K562 (cell line): ENCODE measurements around the gene PCDH18. TPM values are rescaled to one million over a fixed set of nuclear protein-coding genes. Genes with fewer than 3 reads are reported as not detected.

Experiments used
- ATAC-seq: fragments of 200-7000 bp; cut with Tn5 transposase; 3 replicates; pipeline ENCODE4 v1.9.1; 2020; ENCODE audit warnings: moderate library complexity
- BruUV-seq: library from RNA; stranded (reverse); fragments of 400-500 nt; replicated peaks from 2 replicates; lab custom pipeline; 2021; lab: Mats Ljungman, UMichigan
- CTCF ChIA-PET: fragments of 300-600 bp; formaldehyde crosslinking; extraction: SDS; loops from one replicate; lab custom pipeline; 2021; ENCODE audit warnings: low intra/inter-chr PET ratio; lab: Yijun Ruan, JAX
- POLR2A ChIA-PET: fragments of 300-600, 350-650 bp; sonication (Branson Sonifier 250); formaldehyde crosslinking; extraction: SDS; loops from one replicate; lab custom pipeline; 2021; ENCODE audit warnings: antibody characterized with exemption, inconsistent platforms; lab: Yijun Ruan, JAX
- DNase-seq, 4 experiments: peaks; one replicate each; pipeline versions ENCODE4 v3.0.0 to v3.0.0-alpha.2; 2011 to 2018; ENCODE audit warnings: low spot score in 3 of 4, mixed read lengths in 3 of 4; ENCODE audit errors: extremely low read depth in 1 of 4
- FAIRE-seq: peaks from 2 replicates; lab custom pipeline; 2011; peaks lifted over from hg19 to GRCh38; lab: Jason Lieb, UNC
- H2AFZ ChIP-seq: 2 replicates; pipeline ENCODE4 v1.6.0; 2011; ENCODE audit warnings: low read depth, low read length, control low read depth, inconsistent platforms
- H3K27ac ChIP-seq: fragments of 200-600 bp; 3 replicates; pipeline ENCODE4 v1.8.0; 2011; ENCODE audit warnings: low read depth, mild to moderate bottlenecking, control low read depth, inconsistent platforms, low read length, moderate library complexity, mixed read lengths; ENCODE audit errors: extremely low read depth
- H3K27me3 ChIP-seq, 2 experiments: fragments of 300-600 bp in 1 of 2; 2 replicates in 1 of 2; 3 replicates in 1 of 2; pipeline versions ENCODE4 v1.6.0 to v1.8.0; 2011; ENCODE audit warnings: inconsistent platforms in 2 of 2, low read length in 2 of 2, mild to moderate bottlenecking in 1 of 2, mixed read lengths in 1 of 2, moderate library complexity in 1 of 2; ENCODE audit not compliant: control insufficient read depth in 2 of 2, insufficient read depth in 2 of 2
- H3K36me3 ChIP-seq: fragments of 300-600 bp; 3 replicates; pipeline ENCODE4 v1.8.0; 2011; ENCODE audit warnings: mild to moderate bottlenecking, low read length, inconsistent platforms; ENCODE audit not compliant: control insufficient read depth, insufficient read depth
- H3K4me1 ChIP-seq, 2 experiments: fragments of 200-600 bp in 1 of 2; replicated peaks in 1 of 2; 2 replicates in 1 of 2; 3 replicates in 1 of 2; pipeline versions ENCODE4 v1.5.1 to v1.8.0; 2011; ENCODE audit warnings: inconsistent platforms in 2 of 2, low read length in 2 of 2, mild to moderate bottlenecking in 1 of 2, mixed read lengths in 1 of 2, moderate library complexity in 1 of 2; ENCODE audit not compliant: control insufficient read depth in 2 of 2, insufficient read depth in 2 of 2
- H3K4me2 ChIP-seq: 2 replicates; pipeline ENCODE4 v1.6.1; 2011; ENCODE audit warnings: low read length, control low read depth, inconsistent platforms, mixed read lengths; ENCODE audit not compliant: insufficient read depth
- H3K4me3 ChIP-seq: fragments of 200-600 bp; sonication (generic), shearing (Covaris generic); 2 replicates; pipeline ENCODE4 v1.5.1; 2016; ENCODE audit warnings: control low read depth, inconsistent platforms
- H3K79me2 ChIP-seq: fragments of 200-600 bp; 3 replicates; pipeline ENCODE4 v1.8.0; 2011; ENCODE audit warnings: low read length, inconsistent platforms; ENCODE audit not compliant: control insufficient read depth, insufficient read depth
- H3K9ac ChIP-seq, 2 experiments: 2 replicates each; pipeline versions ENCODE4 v1.6.0 to v1.6.1; 2011; ENCODE audit warnings: low read depth in 2 of 2, low read length in 2 of 2, control low read depth in 1 of 2, inconsistent platforms in 1 of 2, mild to moderate bottlenecking in 1 of 2, mixed read lengths in 1 of 2; ENCODE audit not compliant: insufficient read depth in 1 of 2
- H3K9me1 ChIP-seq: one replicate; pipeline ENCODE4 v1.6.0; 2011; ENCODE audit warnings: inconsistent platforms, mild to moderate bottlenecking, low read length, moderate library complexity; ENCODE audit not compliant: control insufficient read depth, insufficient read depth
- H3K9me3 ChIP-seq: replicated peaks from 2 replicates; pipeline ENCODE4 v1.5.1; 2011; ENCODE audit warnings: low read depth, low read length, inconsistent platforms; ENCODE audit not compliant: control insufficient read depth, insufficient read depth
- H4K20me1 ChIP-seq: replicated peaks from 2 replicates; pipeline ENCODE4 v1.6.1; 2011; ENCODE audit warnings: low read length, inconsistent platforms, mixed read lengths; ENCODE audit not compliant: control insufficient read depth, insufficient read depth
- EZH2 ChIP-seq: IDR thresholded peaks from 2 replicates; pipeline ENCODE4 v1.6.1; 2012; ENCODE audit warnings: low read depth, mild to moderate bottlenecking, inconsistent platforms, low read length, borderline replicate concordance
- FOXP1 ChIP-seq: sonication (generic); formaldehyde crosslinking; IDR thresholded peaks from 2 replicates; pipeline ENCODE4 v1.8.0; 2022; ENCODE audit warnings: mild to moderate bottlenecking, missing genetic modification reagents
- HCFC1 ChIP-seq: IDR thresholded peaks from 2 replicates; pipeline ENCODE4 v1.6.1; 2012; ENCODE audit warnings: low read depth, low read length, improper control_type of control experiment
- MEF2A ChIP-seq: IDR thresholded peaks from 2 replicates; pipeline ENCODE4 v1.6.1; 2011; ENCODE audit warnings: low read depth, mild to moderate bottlenecking, low read length, moderate library complexity; ENCODE audit not compliant: control insufficient read depth
- PRMT5 ChIP-seq: sonication (generic); formaldehyde crosslinking; IDR thresholded peaks from 2 replicates; pipeline ENCODE4 v1.5.0; 2020; ENCODE audit warnings: missing genetic modification reagents
- RFX7 ChIP-seq: fragments of 250-450 bp; sonication (Bioruptor Pico); IDR thresholded peaks from 2 replicates; pipeline ENCODE4 v1.5.1; 2021; ENCODE audit warnings: mild to moderate bottlenecking
- SIX5 ChIP-seq, 2 experiments: IDR thresholded peaks; 2 replicates each; pipeline ENCODE4 v1.6.1; 2011; ENCODE audit warnings: low read length in 2 of 2, borderline replicate concordance in 1 of 2, low read depth in 1 of 2, mild to moderate bottlenecking in 1 of 2, moderate library complexity in 1 of 2; ENCODE audit not compliant: insufficient read depth in 1 of 2
- ZNF121 ChIP-seq: sonication (generic); formaldehyde crosslinking; conservative IDR thresholded peaks from 2 replicates; pipeline ENCODE4 v1.8.0; 2022; ENCODE audit warnings: missing genetic modification reagents
- ZNF23 ChIP-seq: fragments of 250-450 bp; sonication (Bioruptor Pico); IDR thresholded peaks from 2 replicates; pipeline ENCODE4 v1.4.0; 2020; ENCODE audit warnings: mild to moderate bottlenecking
- WGBS: fragments of 100-300 bp; shearing (Covaris generic); methylation state at CpG from one replicate; pipeline ENCODE4 v1.1.6; 2016; ENCODE audit warnings: low coverage, mixed read lengths; ENCODE audit not compliant: insufficient coverage; ENCODE audit errors: missing lambda C conversion rate; 5-methylcytosine and 5-hydroxymethylcytosine counted together
- in situ Hi-C: fragments of 300-500 bp; cut with MboI; formaldehyde crosslinking; loops from 4 replicates; pipeline ENCODE4 v1.15.0; 2018; ENCODE audit warnings: inconsistent platforms, mixed read lengths
- intact Hi-C: fragments of 100-400 bp; cut with micrococcal nuclease; formaldehyde crosslinking; loops from 2 replicates; pipeline ENCODE4 v1.14.2; 2022
- polyA plus RNA-seq, 8 experiments: library from polyadenylated mRNA; depleted of rRNA in 4 of 8; stranded (reverse) in 5 of 8; unstranded in 3 of 8; fragments of >200 nt; fragmentation: Nextera tagmentation in 2 of 8; fragmentation: Illumina TruSeq in 1 of 8; extraction: Ambion mirVana in 2 of 8; extraction: Trizol in 1 of 8; gene quantifications; 2 replicates each; pipeline versions ENCODE4 v1.2.1 to v1.2.3, GENCODE V29; 2011 to 2014; ENCODE audit warnings: inconsistent platforms in 1 of 8, missing spikeins in 1 of 8
- total RNA-seq, 7 experiments: library from RNA; depleted of rRNA in 6 of 7; stranded (reverse); fragments of >200 nt in 6 of 7; fragmentation: Illumina TruSeq in 2 of 7; extraction: Trizol in 2 of 7; gene quantifications; 2 replicates each; pipeline versions ENCODE4 v1.2.1 to v1.2.3, GENCODE V29; 2011 to 2021; ENCODE audit warnings: low replicate concordance in 1 of 7
- TF ChIP-seq, protein P1 (sequence below): fragments of 450-650 bp; IDR thresholded peaks from 2 replicates; pipeline ENCODE4 v1.6.1; 2017; ENCODE audit warnings: antibody characterized with exemption
- TF ChIP-seq, protein P2 (sequence below): sonication (generic); formaldehyde crosslinking; IDR thresholded peaks from 2 replicates; pipeline ENCODE4 v1.8.1; 2023; ENCODE audit warnings: missing genetic modification reagents, mild to moderate bottlenecking, borderline replicate concordance
- TF ChIP-seq, protein P3 (sequence below): sonication (generic); formaldehyde crosslinking; IDR thresholded peaks from 2 replicates; pipeline ENCODE4 v1.8.0; 2022; ENCODE audit warnings: missing genetic modification reagents, mild to moderate bottlenecking, moderate library complexity, borderline replicate concordance

Gene PCDH18
- total and polyA plus RNA-seq, 9 of the 15 experiments (the other 6 are each of a cell fraction or from before 2014, with no cell fraction given): 0.04 to 0.09 TPM; not detected in 7

DNA sequence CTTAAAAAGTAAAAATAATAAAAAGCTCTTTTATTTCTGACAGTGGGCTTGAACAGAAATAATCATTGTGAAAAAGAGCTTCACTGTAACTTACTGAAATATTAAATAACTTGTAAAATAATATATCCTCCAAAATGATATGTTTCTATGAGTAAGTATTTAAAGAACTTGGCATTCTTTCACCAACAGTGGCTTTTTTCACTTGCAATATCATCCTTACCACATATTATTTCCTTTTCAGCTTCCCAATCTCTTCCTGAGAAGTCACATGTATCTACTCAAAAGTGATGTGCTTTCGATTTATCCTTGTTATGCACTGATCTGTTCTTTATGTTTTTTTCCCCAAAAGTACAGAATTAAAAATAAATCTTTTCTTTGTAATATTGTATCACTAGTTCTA is 2.2 kb upstream of the PCDH18 start:
- H3K4me1 ChIP-seq: no peaks in the 10 kb centered on the region
- DNase-seq: no peak
- H3K9me1 ChIP-seq: no peaks in the 10 kb centered on the region
- no peak for TF ChIP-seq FOXP1
- no peak for TF ChIP-seq HCFC1
- TF ChIP-seq, protein P1, sequence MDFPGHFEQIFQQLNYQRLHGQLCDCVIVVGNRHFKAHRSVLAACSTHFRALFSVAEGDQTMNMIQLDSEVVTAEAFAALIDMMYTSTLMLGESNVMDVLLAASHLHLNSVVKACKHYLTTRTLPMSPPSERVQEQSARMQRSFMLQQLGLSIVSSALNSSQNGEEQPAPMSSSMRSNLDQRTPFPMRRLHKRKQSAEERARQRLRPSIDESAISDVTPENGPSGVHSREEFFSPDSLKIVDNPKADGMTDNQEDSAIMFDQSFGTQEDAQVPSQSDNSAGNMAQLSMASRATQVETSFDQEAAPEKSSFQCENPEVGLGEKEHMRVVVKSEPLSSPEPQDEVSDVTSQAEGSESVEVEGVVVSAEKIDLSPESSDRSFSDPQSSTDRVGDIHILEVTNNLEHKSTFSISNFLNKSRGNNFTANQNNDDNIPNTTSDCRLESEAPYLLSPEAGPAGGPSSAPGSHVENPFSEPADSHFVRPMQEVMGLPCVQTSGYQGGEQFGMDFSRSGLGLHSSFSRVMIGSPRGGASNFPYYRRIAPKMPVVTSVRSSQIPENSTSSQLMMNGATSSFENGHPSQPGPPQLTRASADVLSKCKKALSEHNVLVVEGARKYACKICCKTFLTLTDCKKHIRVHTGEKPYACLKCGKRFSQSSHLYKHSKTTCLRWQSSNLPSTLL: no peak
- TF ChIP-seq, protein P2, sequence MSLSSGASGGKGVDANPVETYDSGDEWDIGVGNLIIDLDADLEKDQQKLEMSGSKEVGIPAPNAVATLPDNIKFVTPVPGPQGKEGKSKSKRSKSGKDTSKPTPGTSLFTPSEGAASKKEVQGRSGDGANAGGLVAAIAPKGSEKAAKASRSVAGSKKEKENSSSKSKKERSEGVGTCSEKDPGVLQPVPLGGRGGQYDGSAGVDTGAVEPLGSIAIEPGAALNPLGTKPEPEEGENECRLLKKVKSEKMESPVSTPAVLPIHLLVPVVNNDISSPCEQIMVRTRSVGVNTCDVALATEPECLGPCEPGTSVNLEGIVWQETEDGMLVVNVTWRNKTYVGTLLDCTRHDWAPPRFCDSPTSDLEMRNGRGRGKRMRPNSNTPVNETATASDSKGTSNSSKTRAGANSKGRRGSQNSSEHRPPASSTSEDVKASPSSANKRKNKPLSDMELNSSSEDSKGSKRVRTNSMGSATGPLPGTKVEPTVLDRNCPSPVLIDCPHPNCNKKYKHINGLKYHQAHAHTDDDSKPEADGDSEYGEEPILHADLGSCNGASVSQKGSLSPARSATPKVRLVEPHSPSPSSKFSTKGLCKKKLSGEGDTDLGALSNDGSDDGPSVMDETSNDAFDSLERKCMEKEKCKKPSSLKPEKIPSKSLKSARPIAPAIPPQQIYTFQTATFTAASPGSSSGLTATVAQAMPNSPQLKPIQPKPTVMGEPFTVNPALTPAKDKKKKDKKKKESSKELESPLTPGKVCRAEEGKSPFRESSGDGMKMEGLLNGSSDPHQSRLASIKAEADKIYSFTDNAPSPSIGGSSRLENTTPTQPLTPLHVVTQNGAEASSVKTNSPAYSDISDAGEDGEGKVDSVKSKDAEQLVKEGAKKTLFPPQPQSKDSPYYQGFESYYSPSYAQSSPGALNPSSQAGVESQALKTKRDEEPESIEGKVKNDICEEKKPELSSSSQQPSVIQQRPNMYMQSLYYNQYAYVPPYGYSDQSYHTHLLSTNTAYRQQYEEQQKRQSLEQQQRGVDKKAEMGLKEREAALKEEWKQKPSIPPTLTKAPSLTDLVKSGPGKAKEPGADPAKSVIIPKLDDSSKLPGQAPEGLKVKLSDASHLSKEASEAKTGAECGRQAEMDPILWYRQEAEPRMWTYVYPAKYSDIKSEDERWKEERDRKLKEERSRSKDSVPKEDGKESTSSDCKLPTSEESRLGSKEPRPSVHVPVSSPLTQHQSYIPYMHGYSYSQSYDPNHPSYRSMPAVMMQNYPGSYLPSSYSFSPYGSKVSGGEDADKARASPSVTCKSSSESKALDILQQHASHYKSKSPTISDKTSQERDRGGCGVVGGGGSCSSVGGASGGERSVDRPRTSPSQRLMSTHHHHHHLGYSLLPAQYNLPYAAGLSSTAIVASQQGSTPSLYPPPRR (CRISPR knock-in tag): no peak
- TF ChIP-seq RFX7 (CRISPR knock-in tag): no peak
- no peak for TF ChIP-seq PRMT5
- no peak for TF ChIP-seq EZH2
- TF ChIP-seq SIX5 (IDR thresholded peaks at IDR 0.05; ENCODE audit: borderline replicate concordance in 1 of 2, insufficient read depth in 1 of 2, low read depth in 1 of 2, low read length in 2 of 2): no peak
- no peak for TF ChIP-seq MEF2A
- no peak for TF ChIP-seq ZNF23
- TF ChIP-seq, protein P3, sequence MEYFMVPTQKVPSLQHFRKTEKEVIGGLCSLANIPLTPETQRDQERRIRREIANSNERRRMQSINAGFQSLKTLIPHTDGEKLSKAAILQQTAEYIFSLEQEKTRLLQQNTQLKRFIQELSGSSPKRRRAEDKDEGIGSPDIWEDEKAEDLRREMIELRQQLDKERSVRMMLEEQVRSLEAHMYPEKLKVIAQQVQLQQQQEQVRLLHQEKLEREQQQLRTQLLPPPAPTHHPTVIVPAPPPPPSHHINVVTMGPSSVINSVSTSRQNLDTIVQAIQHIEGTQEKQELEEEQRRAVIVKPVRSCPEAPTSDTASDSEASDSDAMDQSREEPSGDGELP: no peak
- TF ChIP-seq ZNF121: no peak
- TF ChIP-seq, all 486 proteins: peak for 0
- Histone ChIP-seq H3K27ac (no peak overlapping the region), H3K36me3 (no peaks in the 10 kb centered on the region), H3K9me3 (no peaks in the 10 kb centered on the region; the same call in 1 of the 2 replicates), H4K20me1 (no peaks in the 10 kb centered on the region), H3K79me2 (no peaks in the 10 kb centered on the region), H3K9ac (no peak overlapping the region), H3K4me3 (no peak overlapping the region), H3K27me3 (no peaks in the 10 kb centered on the region), H2AFZ (no peak overlapping the region), H3K4me2 (no peak overlapping the region)
- WGBS: 0% methylated on average over 1 of the region's 1 CpG
- ATAC-seq (no peak), FAIRE-seq (no peak)
- in situ Hi-C loops: no loop called here
- intact Hi-C loops: no loop called here
- ChIA-PET POLR2A (no interaction called here), CTCF (no interaction called here)
- no TSS peak for BruUV-seq
